ENCODE measurements around the gene N4BP2L2.

DNA sequence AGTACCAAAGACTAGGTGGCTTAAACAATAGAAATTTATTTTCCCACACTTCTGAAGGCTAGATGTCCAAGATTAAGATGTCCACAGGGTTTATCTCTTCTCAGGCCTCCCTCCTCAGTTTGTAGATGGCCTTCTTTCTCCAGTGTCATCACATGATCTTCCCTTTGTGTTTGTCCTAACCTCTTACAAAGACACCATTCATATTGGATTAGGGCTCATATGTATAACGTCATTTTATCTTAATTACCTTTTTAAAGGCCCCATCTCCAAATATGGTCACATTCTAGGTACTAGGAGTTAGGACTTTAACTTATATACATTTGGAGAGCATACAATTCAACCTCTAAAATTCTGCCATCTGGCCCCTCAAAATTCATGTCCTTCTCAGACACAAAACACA, 34.3 kb downstream of the N4BP2L2 start:
- TF ChIP-seq GATA3 (IDR thresholded peaks at IDR 0.05; ENCODE audit: low read depth, low read length) (no peak), GATA2 (IDR thresholded peaks at IDR 0.05; ENCODE audit: low read depth, low read length) (no peak)

Measured in SH-SY5Y (cell line).